ENCODE measurements around the gene SYT2.
A peak's percentile ranks its signal among the peaks of the same experiment; 100 is the strongest.
"Not testable (repeated sequence)": the region's sequence is repeated elsewhere in the genome, so short reads cannot be mapped to it uniquely, and the experiment has no call there.

SYT2 gene

DNA sequence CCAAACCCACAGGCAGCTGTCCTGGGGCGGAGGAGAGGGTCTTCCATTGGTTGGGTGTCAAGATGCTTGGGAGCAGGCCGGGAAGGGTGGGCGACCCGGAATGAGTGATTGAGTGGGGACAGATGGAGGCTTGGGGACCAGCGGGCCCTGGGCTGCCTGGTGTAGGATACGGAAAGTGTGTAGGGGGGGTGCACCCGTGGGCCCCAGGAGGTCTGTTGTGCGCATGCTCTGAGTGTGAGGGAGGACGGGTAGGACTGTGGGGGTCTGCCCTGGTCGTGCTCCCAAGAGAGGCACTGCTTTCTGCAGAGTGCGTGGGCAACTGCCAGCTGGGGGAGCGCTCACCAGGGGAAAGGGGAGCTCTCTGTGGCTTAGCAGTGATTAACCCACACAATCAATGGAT lies 86.8 kb downstream of the SYT2 start:
- H3K27me3 ChIP-seq (ENCODE audit: insufficient read depth, low read length); H3K36me3 ChIP-seq (ENCODE audit: insufficient read depth, low read length); H3K4me3 ChIP-seq (ENCODE audit: low read depth, low read length); H3K27ac ChIP-seq (ENCODE audit: low read depth, low read length); H3K79me2 ChIP-seq (ENCODE audit: control insufficient read depth, insufficient read depth, low read length, unreplicated experiment); H2AFZ ChIP-seq (ENCODE audit: low read length, unreplicated experiment): not testable (repeated sequence)
- peaks cover 13% of the 10 kb centered on the region for H3K4me1 ChIP-seq (ENCODE audit: control insufficient read depth, insufficient read depth, low read length, unreplicated experiment)

DNA sequence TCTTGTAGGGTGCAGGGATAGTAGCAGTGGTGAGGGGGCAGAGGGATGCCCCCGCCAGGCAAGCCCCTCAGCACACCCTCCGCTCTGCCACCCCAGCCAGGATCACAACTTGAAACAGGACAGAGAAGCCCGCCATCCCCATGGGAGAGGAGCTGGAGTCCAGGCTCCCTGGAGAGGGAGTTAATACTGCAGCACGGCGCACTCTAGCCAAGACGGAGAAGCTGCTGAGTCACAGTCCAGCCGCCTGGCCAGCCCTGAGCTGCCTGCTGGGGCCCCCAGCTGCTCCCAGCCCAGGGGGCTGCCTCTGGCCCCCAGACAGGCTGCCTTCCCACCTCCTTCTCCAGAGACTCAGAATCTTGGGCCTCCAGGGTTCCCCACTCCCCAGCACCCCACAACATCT lies 87.2 kb downstream of the SYT2 start:
- H3K36me3 ChIP-seq (ENCODE audit: insufficient read depth, low read length): no peaks in the 10 kb centered on the region
- H3K27me3 ChIP-seq (ENCODE audit: insufficient read depth, low read length): no peaks in the 10 kb centered on the region
- H3K27ac ChIP-seq (ENCODE audit: low read depth, low read length): no peak overlapping the region
- no peaks in the 10 kb centered on the region for H3K79me2 ChIP-seq (ENCODE audit: control insufficient read depth, insufficient read depth, low read length, unreplicated experiment)
- no peak overlapping the region for H2AFZ ChIP-seq (ENCODE audit: low read length, unreplicated experiment)
- H3K4me3 ChIP-seq (ENCODE audit: low read depth, low read length): no peak overlapping the region
- H3K4me1 ChIP-seq (ENCODE audit: control insufficient read depth, insufficient read depth, low read length, unreplicated experiment): peaks cover 17% of the 10 kb centered on the region

DNA sequence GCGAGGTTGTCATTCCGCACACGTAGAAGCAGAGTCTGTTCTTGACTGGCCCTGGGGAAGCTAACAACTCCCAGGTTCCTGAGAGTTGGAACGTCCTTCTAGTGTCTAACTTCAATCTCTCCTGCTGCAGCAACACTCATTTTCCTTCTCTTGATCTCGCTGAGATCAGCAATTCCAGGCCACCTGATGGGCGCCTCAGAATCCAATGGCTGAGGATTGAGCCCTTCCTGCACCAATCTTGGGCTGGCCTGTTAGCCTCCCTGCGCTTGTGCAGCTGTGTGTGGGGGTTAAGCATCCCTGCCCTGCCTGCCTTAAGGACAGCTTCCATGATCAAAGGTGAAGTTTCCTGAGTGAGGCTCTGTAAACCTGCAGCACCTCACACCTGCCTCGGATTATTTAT lies 87.9 kb downstream of the SYT2 start:
- H3K4me3 ChIP-seq (ENCODE audit: low read depth, low read length): no peak overlapping the region
- peaks cover 18% of the 10 kb centered on the region for H3K4me1 ChIP-seq (ENCODE audit: control insufficient read depth, insufficient read depth, low read length, unreplicated experiment)
- no peaks in the 10 kb centered on the region for H3K27me3 ChIP-seq (ENCODE audit: insufficient read depth, low read length)
- H3K27ac ChIP-seq (ENCODE audit: low read depth, low read length): no peak overlapping the region
- no peaks in the 10 kb centered on the region for H3K79me2 ChIP-seq (ENCODE audit: control insufficient read depth, insufficient read depth, low read length, unreplicated experiment)
- no peaks in the 10 kb centered on the region for H3K36me3 ChIP-seq (ENCODE audit: insufficient read depth, low read length)
- no peak overlapping the region for H2AFZ ChIP-seq (ENCODE audit: low read length, unreplicated experiment)

DNA sequence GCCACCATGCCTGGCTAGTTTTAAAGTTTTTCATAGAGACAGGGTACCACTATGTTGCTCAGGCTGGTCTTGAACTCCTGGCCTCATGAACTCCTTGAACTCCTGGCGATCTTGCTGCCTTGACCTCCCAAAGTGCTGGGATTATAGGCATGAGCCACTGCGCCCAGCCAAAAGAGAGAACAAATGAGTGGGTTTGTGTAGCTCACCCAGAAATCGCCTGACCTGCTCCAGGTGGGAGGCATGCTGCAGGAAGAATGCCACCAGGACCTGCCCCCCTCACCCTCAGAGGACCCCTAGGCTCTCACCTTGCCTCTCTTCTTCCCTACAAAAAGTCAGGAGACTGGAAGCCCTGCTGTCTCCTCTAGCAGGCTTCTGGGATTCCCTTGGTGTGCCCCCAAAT lies 88.8 kb downstream of the SYT2 start:
- Histone ChIP-seq H3K4me3 (ENCODE audit: low read depth, low read length) (no peak overlapping the region), H3K36me3 (ENCODE audit: insufficient read depth, low read length) (no peaks in the 10 kb centered on the region), H3K4me1 (ENCODE audit: control insufficient read depth, insufficient read depth, low read length, unreplicated experiment) (peaks cover 18% of the 10 kb centered on the region), H2AFZ (ENCODE audit: low read length, unreplicated experiment) (no peak overlapping the region), H3K79me2 (ENCODE audit: control insufficient read depth, insufficient read depth, low read length, unreplicated experiment) (no peaks in the 10 kb centered on the region), H3K27me3 (ENCODE audit: insufficient read depth, low read length) (no peaks in the 10 kb centered on the region), H3K27ac (ENCODE audit: low read depth, low read length) (no peak overlapping the region)

DNA sequence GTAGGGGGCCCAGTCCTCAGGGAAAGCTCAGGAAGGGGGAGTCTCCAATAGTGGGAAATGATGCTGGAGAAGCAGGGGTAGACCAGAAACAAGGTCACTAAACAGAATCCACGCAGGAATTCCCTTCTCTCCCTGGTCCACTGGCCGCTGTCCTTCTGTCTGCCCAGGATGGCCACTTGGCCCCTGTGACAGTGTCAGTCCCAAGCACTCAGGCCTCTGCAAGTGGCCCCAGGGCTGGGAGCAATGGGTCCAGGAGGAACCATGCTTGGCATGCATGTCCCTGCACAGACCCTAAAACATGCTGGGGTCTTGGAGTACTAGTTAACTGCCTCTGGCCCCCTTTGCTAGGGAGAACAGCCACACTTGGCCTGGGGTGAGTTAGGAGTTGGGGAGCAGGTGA lies 90.2 kb downstream of the SYT2 start:
- not testable (repeated sequence) for H2AFZ ChIP-seq (ENCODE audit: low read length, unreplicated experiment); H3K4me3 ChIP-seq (ENCODE audit: low read depth, low read length); H3K36me3 ChIP-seq (ENCODE audit: insufficient read depth, low read length); H3K79me2 ChIP-seq (ENCODE audit: control insufficient read depth, insufficient read depth, low read length, unreplicated experiment); H3K27ac ChIP-seq (ENCODE audit: low read depth, low read length); H3K27me3 ChIP-seq (ENCODE audit: insufficient read depth, low read length)
- peaks cover 32% of the 10 kb centered on the region for H3K4me1 ChIP-seq (ENCODE audit: control insufficient read depth, insufficient read depth, low read length, unreplicated experiment)

DNA sequence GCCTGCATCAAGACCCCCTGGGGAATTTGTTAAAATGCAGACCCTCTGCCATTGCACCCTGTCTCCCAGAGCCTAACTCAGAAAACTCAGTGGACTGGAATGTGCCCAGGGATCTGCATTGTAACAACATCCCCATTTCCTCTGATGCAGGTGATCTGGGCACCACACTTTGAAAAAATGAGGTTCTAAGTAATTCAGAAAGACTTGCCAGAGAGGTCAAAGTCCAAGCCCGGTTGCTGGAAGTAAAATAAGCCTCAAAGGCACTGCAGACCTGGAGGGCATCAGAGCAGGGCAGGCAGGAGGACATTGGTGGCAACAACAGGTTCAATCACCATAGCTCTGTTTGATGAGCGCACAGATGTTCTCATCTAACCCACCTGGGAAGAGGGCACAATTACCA lies 90.7 kb downstream of the SYT2 start:
- no peaks in the 10 kb centered on the region for H3K79me2 ChIP-seq (ENCODE audit: control insufficient read depth, insufficient read depth, low read length, unreplicated experiment)
- H2AFZ ChIP-seq (ENCODE audit: low read length, unreplicated experiment): no peak overlapping the region
- H3K27ac ChIP-seq (ENCODE audit: low read depth, low read length): no peak overlapping the region
- H3K27me3 ChIP-seq (ENCODE audit: insufficient read depth, low read length): no peaks in the 10 kb centered on the region
- H3K4me3 ChIP-seq (ENCODE audit: low read depth, low read length): no peak overlapping the region
- peaks cover 38% of the 10 kb centered on the region for H3K4me1 ChIP-seq (ENCODE audit: control insufficient read depth, insufficient read depth, low read length, unreplicated experiment)
- H3K36me3 ChIP-seq (ENCODE audit: insufficient read depth, low read length): no peaks in the 10 kb centered on the region

DNA sequence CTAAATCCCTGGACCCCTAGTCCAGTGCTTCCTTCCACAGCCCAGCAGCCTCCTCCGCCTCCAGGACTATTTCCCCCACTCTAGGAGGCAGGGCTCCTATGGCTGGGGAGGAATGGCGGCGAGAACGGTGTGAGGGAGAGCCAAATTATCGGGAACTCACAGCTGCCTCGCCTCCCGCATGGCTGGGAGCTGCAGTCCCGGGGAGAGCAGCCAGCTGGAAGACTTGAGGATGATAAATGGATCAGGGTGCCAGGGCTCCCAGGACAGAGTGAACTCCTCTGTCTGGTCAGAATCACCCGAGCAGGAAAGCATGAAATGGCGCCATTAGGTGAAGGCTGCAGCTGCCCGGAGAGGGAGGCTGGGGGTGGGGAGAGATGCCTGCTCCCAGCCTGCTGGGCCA lies 91.2 kb downstream of the SYT2 start:
- not testable (repeated sequence) for H3K27me3 ChIP-seq (ENCODE audit: insufficient read depth, low read length); H3K27ac ChIP-seq (ENCODE audit: low read depth, low read length); H3K4me3 ChIP-seq (ENCODE audit: low read depth, low read length); H3K79me2 ChIP-seq (ENCODE audit: control insufficient read depth, insufficient read depth, low read length, unreplicated experiment); H2AFZ ChIP-seq (ENCODE audit: low read length, unreplicated experiment); H3K36me3 ChIP-seq (ENCODE audit: insufficient read depth, low read length)
- peaks cover 38% of the 10 kb centered on the region for H3K4me1 ChIP-seq (ENCODE audit: control insufficient read depth, insufficient read depth, low read length, unreplicated experiment)

DNA sequence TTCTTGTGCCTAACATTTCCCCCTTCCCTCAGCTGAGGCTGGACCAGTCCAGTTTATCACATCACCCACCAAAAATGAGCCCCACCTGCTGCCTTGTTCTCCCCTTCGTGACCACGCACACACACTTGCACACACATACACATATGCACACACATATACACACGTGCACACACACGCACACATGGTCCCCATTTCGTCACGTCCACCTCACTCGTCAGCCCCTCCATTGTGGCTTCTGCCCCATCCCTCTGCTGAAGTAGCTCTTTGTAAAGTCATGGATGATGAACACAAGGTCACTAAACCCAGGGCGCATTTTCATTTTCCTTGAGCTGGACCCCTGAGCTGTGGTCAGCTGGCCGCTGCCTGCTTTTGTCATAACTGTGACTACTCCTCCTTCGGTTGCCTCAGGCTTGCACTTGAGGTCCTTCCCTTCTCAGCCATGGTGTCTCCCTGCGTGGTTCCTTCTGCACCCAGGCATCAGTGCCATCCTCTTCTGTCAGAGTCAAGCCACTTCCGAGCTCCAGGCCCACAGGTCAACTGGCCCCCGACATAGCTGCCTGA lies 93.8 kb downstream of the SYT2 start:
- no peaks in the 10 kb centered on the region for H3K36me3 ChIP-seq (ENCODE audit: insufficient read depth, low read length)
- peaks cover 29% of the 10 kb centered on the region for H3K4me1 ChIP-seq (ENCODE audit: control insufficient read depth, insufficient read depth, low read length, unreplicated experiment)
- no peaks in the 10 kb centered on the region for H3K27me3 ChIP-seq (ENCODE audit: insufficient read depth, low read length)
- H2AFZ ChIP-seq (ENCODE audit: low read length, unreplicated experiment): no peak overlapping the region
- H3K4me3 ChIP-seq (ENCODE audit: low read depth, low read length): no peak overlapping the region
- H3K27ac ChIP-seq (ENCODE audit: low read depth, low read length): no peak overlapping the region
- no peaks in the 10 kb centered on the region for H3K79me2 ChIP-seq (ENCODE audit: control insufficient read depth, insufficient read depth, low read length, unreplicated experiment)

DNA sequence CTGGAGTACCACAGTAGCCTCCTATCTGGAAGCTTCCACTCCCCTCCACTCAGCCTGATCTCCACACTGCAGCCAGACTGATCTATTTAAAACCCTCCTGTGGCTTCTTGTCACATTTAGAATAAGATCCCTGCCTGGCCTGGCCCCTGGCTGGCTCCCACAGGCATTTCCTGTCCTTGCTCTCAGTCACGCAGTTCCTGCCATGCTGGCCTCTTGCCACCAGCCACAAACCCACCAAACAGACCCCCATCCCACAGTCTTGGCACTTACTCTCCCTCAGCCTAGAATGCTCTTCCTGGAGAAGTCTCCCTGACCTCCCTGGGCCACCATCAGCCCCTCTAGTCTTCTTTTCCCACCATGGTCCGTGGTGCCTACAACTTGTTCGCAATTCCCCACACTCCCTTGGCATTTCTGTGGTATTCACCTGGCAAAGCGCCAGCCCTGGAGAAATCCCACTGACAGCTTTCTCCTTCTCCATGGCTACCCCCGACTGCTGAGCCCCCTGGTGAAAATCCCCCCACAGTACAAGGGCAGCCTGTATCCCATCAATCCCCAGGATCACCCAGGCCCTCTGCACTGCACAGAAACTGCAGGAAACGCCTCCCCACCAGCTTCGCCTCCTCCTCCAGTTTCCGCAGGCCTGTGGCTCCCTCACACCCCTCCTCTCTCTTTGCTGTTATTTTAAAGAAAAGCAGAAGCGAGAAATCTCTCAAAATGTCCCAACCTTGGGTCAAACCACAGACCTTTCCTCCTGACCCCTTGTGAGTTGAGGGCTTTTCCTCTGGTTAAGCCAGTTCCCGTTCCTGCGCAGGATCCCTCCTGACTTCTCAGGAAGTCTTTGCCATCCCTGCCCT lies 94.5 kb downstream of the SYT2 start:
- Histone ChIP-seq H3K79me2 (ENCODE audit: control insufficient read depth, insufficient read depth, low read length, unreplicated experiment) (no peaks in the 10 kb centered on the region), H3K4me1 (ENCODE audit: control insufficient read depth, insufficient read depth, low read length, unreplicated experiment) (peaks cover 29% of the 10 kb centered on the region), H3K27me3 (ENCODE audit: insufficient read depth, low read length) (no peaks in the 10 kb centered on the region), H3K4me3 (ENCODE audit: low read depth, low read length) (no peak overlapping the region), H3K36me3 (ENCODE audit: insufficient read depth, low read length) (no peaks in the 10 kb centered on the region), H3K27ac (ENCODE audit: low read depth, low read length) (peak overlapping the region; percentile 4), H2AFZ (ENCODE audit: low read length, unreplicated experiment) (no peak overlapping the region)

DNA sequence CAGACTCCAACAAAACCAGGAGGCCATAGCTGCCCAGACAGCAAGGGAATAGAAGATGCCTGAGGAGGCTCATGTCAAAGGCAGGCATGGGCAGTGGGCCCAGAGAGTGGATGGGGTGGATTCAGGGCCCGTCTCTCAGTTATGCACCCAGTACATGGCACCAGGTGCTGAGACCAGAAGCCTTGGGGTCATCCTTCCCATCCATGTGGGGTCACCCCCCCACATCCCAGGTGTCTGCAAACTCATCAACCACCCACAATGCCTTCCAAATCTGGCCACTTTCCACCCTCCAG lies 95.1 kb downstream of the SYT2 start:
- not testable (repeated sequence) for H2AFZ ChIP-seq (ENCODE audit: low read length, unreplicated experiment); H3K27ac ChIP-seq (ENCODE audit: low read depth, low read length); H3K27me3 ChIP-seq (ENCODE audit: insufficient read depth, low read length); H3K4me3 ChIP-seq (ENCODE audit: low read depth, low read length); H3K36me3 ChIP-seq (ENCODE audit: insufficient read depth, low read length); H3K79me2 ChIP-seq (ENCODE audit: control insufficient read depth, insufficient read depth, low read length, unreplicated experiment)
- peaks cover 29% of the 10 kb centered on the region for H3K4me1 ChIP-seq (ENCODE audit: control insufficient read depth, insufficient read depth, low read length, unreplicated experiment)

DNA sequence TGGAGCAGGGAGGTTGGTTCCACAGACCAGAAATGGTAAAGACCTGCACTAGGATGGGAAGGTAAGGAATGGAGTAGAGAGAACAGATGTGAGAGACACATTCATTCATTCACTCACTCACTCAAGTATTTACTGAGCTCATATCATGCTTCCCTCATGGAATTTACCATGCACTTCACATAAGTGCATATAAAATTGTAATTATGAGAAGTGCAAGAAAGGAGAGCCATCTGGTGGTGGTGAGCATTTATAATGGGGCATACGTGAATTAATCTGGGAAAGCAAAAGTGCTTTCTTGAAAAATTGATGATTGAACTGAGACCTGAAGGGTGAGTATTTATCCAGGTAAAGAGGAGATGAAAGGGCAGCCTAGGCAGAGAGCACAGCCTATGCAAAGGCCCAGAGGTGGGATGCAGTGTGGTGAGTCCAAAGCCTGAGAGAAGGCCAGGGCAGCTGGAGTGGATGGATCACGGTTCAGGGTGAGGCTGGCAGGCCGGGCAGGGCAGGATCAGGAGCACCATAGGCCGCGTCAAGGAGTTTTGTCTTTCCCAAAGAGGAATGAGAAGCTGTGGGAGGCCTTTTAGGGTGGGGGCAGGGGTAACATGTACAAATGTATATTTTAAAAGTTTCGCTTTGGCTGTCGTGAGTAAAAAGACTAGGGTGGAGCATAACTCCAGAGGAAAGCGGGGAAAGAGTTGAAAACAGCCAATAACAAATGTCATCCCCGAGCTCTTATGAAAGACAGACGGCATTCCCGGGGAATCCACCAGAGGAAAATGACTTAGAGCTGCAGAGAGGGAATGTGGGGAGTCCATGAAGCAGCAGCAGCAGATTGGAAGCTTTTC lies 95.7 kb downstream of the SYT2 start:
- H3K27ac ChIP-seq (ENCODE audit: low read depth, low read length); H2AFZ ChIP-seq (ENCODE audit: low read length, unreplicated experiment): not testable (repeated sequence)
- H3K4me1 ChIP-seq (ENCODE audit: control insufficient read depth, insufficient read depth, low read length, unreplicated experiment): peaks cover 29% of the 10 kb centered on the region

More for the DNA sequence above, 95.7 kb downstream of the SYT2 start:
- not testable (repeated sequence) for H3K27me3 ChIP-seq (ENCODE audit: insufficient read depth, low read length); H3K79me2 ChIP-seq (ENCODE audit: control insufficient read depth, insufficient read depth, low read length, unreplicated experiment); H3K36me3 ChIP-seq (ENCODE audit: insufficient read depth, low read length); H3K4me3 ChIP-seq (ENCODE audit: low read depth, low read length)
